ENCODE data around the gene GTPBP6. TPM values are rescaled to one million over a fixed set of nuclear protein-coding genes. Genes with fewer than 3 reads are reported as not detected.
A peak's percentile ranks its signal among the peaks of the same experiment; 100 is the strongest.

Gene GTPBP6
- total RNA-seq, 1 experiment from 2014 or later: 72.4 TPM

DNA sequence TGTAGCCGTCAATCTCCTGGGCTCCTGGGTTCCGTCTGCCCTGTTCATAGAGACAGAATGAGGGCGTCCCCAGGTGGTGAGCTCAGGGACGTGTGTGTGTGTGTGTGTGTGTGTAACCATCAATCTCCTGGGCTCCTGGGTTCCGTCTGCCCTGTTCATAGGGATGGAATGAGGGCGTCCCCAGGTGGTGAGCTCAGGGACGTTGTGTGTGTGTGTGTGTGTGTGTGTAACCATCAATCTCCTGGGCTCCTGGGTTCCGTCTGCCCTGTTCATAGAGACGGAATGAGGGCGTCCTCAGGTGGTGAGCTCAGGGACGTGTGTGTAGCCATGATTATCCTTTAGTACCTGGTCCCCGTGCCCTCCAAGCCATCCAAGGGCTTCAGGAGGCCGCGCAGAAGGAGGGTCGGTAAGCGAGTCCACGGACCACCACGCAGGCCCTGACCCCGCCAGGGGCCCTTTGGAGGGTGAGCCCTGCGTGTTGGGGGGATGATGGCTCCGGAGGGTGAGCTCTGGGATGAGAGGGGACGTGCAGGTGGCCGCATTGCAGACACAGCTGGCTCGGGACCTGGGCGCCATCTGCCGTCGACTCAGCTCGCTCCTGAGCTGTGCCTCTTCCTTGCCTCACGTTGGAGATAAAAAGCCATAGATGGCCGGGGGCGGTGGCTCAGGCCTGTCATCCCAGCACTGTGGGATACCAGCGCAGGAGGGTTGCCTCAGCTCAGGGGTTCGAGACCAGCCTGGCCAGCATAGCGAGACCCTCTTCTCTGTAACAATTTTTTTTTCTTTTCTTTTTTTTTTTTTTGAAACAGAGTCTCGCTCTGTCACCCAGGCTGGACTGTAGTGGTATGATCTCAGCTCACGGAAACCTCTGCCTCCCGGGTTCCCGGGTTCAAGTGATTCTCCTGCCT, 5.4 kb upstream of the GTPBP6 start:
- TF ChIP-seq, protein P1, sequence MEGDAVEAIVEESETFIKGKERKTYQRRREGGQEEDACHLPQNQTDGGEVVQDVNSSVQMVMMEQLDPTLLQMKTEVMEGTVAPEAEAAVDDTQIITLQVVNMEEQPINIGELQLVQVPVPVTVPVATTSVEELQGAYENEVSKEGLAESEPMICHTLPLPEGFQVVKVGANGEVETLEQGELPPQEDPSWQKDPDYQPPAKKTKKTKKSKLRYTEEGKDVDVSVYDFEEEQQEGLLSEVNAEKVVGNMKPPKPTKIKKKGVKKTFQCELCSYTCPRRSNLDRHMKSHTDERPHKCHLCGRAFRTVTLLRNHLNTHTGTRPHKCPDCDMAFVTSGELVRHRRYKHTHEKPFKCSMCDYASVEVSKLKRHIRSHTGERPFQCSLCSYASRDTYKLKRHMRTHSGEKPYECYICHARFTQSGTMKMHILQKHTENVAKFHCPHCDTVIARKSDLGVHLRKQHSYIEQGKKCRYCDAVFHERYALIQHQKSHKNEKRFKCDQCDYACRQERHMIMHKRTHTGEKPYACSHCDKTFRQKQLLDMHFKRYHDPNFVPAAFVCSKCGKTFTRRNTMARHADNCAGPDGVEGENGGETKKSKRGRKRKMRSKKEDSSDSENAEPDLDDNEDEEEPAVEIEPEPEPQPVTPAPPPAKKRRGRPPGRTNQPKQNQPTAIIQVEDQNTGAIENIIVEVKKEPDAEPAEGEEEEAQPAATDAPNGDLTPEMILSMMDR (IDR thresholded peaks at IDR 0.05; ENCODE audit: insufficient read depth in 1 of 2, low read depth in 1 of 2, low read length in 1 of 2, severe bottlenecking in 1 of 2, unreplicated experiment in 1 of 2): peak; percentile 16 to 59
- Histone ChIP-seq H3K27me3 (replicated peaks; ENCODE audit: control insufficient read depth, insufficient read depth, low read length) (no peaks in the 10 kb centered on the region), H3K4me1 (no peaks in the 10 kb centered on the region), H3K4me3 (ENCODE audit: low read depth, low read length) (no peak overlapping the region), H3K36me3 (ENCODE audit: control insufficient read depth, insufficient read depth, low read length) (no peaks in the 10 kb centered on the region), H3K9me3 (no peaks in the 10 kb centered on the region)
- Mint-ChIP-seq H3K4me1 (ENCODE audit: low read depth, unreplicated experiment) (peaks cover 7% of the 10 kb centered on the region), H3K27me3 (ENCODE audit: insufficient read depth, unreplicated experiment) (no peaks in the 10 kb centered on the region), H3K9me3 (ENCODE audit: unreplicated experiment) (no peaks in the 10 kb centered on the region), H3K4me3 (ENCODE audit: unreplicated experiment) (peak overlapping the region; percentile 39), H3K27ac (ENCODE audit: unreplicated experiment) (peak overlapping the region; percentile 14), H3K36me3 (ENCODE audit: insufficient read depth, unreplicated experiment) (peaks cover 26% of the 10 kb centered on the region)
- POLR2A ChIA-PET: no interaction called here
- BruUV-seq (replicated peaks): no TSS peak
- intact Hi-C loops (cut with micrococcal nuclease; ENCODE audit: unreplicated experiment): no loop called here
- CTCF ChIA-PET: no interaction called here
- DNase-seq: peak; percentile 67 to 81

DNA sequence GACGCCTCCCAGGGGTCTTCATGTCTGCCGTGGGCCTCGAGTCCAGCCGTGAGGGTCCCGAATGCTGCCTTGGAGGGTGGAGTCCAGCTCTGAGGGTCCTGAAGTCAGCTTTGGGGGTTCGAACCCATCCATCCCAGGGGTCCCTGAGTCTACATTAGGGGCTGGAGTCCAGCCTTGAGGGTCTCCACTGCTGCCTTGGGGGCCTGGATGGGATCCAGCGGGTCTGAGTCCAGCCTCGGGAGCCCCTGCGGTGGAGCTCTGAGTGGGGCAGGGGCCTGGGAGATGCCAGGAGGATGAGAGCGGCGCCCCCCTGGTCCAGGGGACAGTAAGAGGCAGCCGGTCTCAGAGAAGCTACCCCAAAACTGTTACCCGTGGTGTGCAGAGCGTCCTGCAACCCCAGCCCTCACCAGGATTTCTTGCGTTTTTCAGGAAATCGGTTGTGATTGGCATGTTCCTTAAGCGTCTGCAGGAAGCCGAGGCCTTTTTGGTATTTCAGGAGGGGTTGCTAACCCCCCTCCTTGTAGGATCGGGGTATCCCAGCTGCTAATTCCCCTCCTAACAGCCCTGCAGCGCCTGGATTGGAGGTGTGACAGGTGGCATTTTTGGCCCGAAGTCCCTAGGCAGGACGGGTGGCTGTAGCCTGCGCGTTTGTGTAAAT, 1.7 kb upstream of the GTPBP6 start:
- Histone ChIP-seq H3K4me3 (ENCODE audit: low read depth, low read length) (peak overlapping the region; percentile 90), H3K27me3 (replicated peaks; ENCODE audit: control insufficient read depth, insufficient read depth, low read length) (no peaks in the 10 kb centered on the region), H3K36me3 (ENCODE audit: control insufficient read depth, insufficient read depth, low read length) (peaks cover 7% of the 10 kb centered on the region), H3K4me1 (no peaks in the 10 kb centered on the region), H3K9me3 (no peaks in the 10 kb centered on the region)
- no peak overlapping the region for H3K27ac Mint-ChIP-seq (ENCODE audit: unreplicated experiment)
- no peaks in the 10 kb centered on the region for H3K9me3 Mint-ChIP-seq (ENCODE audit: unreplicated experiment)
- TF ChIP-seq, protein P1 (IDR thresholded peaks at IDR 0.05; ENCODE audit: insufficient read depth in 1 of 2, low read depth in 1 of 2, low read length in 1 of 2, severe bottlenecking in 1 of 2, unreplicated experiment in 1 of 2): no peak
- intact Hi-C loops (cut with micrococcal nuclease; ENCODE audit: unreplicated experiment): no loop called here
- H3K27me3 Mint-ChIP-seq (ENCODE audit: insufficient read depth, unreplicated experiment): no peaks in the 10 kb centered on the region
- POLR2A ChIA-PET: no interaction called here
- CTCF ChIA-PET: no interaction called here
- H3K4me1 Mint-ChIP-seq (ENCODE audit: low read depth, unreplicated experiment): peaks cover 7% of the 10 kb centered on the region
- peak overlapping the region; percentile 72 for H3K4me3 Mint-ChIP-seq (ENCODE audit: unreplicated experiment)
- no peak for DNase-seq
- BruUV-seq (replicated peaks): no TSS peak
- H3K36me3 Mint-ChIP-seq (ENCODE audit: insufficient read depth, unreplicated experiment): peaks cover 30% of the 10 kb centered on the region

DNA sequence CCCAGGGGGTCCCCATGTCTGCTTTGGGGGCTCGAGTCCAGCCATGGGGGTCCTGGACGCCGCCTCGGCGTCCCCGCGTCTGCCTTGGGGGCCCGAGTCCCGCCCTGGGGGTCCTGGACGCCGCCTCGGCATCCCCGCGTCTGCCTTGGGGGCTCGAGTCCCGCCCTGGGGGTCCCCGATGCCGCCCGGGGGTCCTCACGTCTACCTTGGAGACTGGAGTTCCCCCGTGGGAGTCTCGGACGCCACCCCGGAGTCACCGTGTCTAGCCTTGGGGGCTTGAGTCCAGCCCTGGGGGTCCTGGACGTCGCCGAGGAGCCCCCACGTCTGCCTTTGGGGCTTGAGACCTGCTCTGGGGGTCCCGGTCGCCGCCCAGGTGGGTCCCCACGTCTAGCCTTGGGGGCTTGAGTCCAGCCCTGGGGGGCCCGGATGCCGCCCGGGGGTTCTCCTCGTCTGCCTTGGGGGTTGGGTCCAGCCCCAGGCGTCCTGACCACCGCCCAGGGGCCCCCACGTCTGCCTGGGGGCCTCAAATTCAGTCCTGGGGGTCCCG, 1.1 kb upstream of the GTPBP6 start:
- BruUV-seq (replicated peaks): no TSS peak
- peak overlapping the region; percentile 90 for H3K4me3 ChIP-seq (ENCODE audit: low read depth, low read length)
- Mint-ChIP-seq H3K27ac (ENCODE audit: unreplicated experiment) (no peak overlapping the region), H3K4me1 (ENCODE audit: low read depth, unreplicated experiment) (peaks cover 7% of the 10 kb centered on the region), H3K27me3 (ENCODE audit: insufficient read depth, unreplicated experiment) (no peaks in the 10 kb centered on the region), H3K4me3 (ENCODE audit: unreplicated experiment) (peak overlapping the region; percentile 72), H3K36me3 (ENCODE audit: insufficient read depth, unreplicated experiment) (peaks cover 33% of the 10 kb centered on the region), H3K9me3 (ENCODE audit: unreplicated experiment) (no peaks in the 10 kb centered on the region)
- H3K27me3 ChIP-seq (replicated peaks; ENCODE audit: control insufficient read depth, insufficient read depth, low read length): no peaks in the 10 kb centered on the region
- ChIA-PET POLR2A (no interaction called here), CTCF (no interaction called here)
- H3K4me1 ChIP-seq: no peaks in the 10 kb centered on the region
- peaks cover 7% of the 10 kb centered on the region for H3K36me3 ChIP-seq (ENCODE audit: control insufficient read depth, insufficient read depth, low read length)
- TF ChIP-seq, protein P1 (IDR thresholded peaks at IDR 0.05; ENCODE audit: insufficient read depth in 1 of 2, low read depth in 1 of 2, low read length in 1 of 2, severe bottlenecking in 1 of 2, unreplicated experiment in 1 of 2): no peak
- H3K9me3 ChIP-seq: no peaks in the 10 kb centered on the region
- intact Hi-C loops (cut with micrococcal nuclease; ENCODE audit: unreplicated experiment): loop anchor here (2.0 to 5.0 kb wide), 4 partner anchors 43 to 1273 kb away; partner anchors contain the start of genes AKAP17A, ASMTL and PPP2R3B
- DNase-seq: no peak

All from Caco-2 (cell line).